Anterior cingulate cortex (tissue), 58 donors: ENCODE measurements around the gene PLA2G4E.

Source experiments
- DNase-seq, 58 donors: peaks; one replicate each; lab custom pipeline; 2025; lab: John Stamatoyannopoulos, UW

PLA2G4E gene

DNA sequence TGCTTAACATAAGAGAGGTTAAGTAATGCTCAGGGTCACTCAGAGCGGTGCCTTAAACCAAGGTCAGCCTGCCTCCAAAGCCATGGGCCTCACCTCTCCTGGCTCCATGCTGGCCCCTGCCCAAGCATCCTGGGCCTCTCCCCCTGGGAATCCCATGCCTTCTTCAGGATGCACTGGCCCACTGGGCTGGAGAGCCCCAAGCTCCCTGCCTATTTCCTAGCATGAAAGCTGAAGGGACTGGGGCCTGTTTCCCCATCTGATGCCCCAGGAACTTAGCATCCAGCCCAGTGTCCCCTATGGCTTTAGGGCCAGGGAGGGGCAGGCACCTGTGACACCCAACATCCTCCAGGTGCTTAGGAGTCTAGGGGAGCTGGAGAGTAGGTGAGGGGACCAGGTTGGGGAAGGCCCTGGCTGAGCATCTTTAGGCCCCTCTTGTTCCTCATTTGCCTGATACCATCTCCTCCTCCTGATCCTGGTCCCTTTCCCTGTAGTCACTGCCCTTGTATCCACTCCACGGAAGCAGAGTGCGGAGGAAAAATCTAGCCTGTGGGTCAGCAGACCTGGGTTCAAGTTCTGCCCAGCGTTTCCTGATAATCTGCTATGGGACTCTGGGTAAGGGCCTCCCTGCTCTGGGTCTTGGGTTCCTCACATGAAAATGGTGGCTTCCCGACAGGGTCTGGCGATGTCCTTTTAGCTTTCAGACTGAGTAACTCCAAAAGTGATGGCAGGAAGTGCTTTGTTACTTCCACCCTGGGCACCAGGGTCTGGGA lies 77.1 kb downstream of the PLA2G4E start:
- DNase-seq = no peak

- DNase-seq = no peak
Observed at GRCh38 chr15:41942886-41943285, 78.0 kb downstream of the PLA2G4E start.

GRCh38 chr15:41941644-41942415 lies 79.0 kb downstream of the PLA2G4E start:
- no peak for DNase-seq

DNA sequence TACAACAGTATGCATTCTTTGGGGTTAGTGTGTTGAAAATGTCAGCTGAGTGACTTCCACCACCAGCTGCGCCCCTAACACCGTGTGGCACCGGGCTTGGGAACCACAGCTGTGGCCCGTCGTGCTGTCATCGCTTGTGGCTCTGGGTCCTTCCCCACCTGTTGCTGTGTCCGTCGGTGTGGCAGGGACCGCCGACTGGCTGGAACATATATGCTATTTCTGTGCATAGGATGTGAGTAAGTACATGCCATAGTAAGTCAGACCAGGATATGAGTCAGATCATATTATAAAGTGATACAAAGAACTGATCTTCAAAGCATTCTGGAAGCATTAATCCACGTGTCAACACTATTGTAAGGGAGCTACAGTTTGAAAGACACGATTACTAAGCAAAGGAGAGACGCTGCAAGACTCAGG lies 80.4 kb downstream of the PLA2G4E start:
- no peak for DNase-seq

- no peak for DNase-seq
Observed at GRCh38 chr15:41939986-41940385, 80.9 kb downstream of the PLA2G4E start.

DNA sequence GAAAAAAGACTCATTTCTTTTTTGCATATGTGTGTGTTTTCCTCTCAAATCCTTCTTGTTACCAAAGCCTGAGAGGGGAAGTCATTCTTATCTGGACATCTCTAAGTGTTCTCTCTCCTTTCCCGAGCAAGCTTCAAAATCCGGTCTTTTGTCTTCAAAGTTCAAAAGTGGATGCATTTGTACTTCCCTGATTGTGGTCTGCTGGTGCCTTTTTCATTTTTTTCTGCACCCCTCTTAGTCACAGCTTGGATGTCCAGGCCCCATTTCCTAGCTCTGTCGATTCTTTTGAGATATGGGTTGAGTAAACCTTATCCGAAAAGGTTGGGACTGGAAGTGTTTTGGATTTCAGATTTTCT lies 83.3 kb downstream of the PLA2G4E start:
- DNase-seq = no peak

DNA sequence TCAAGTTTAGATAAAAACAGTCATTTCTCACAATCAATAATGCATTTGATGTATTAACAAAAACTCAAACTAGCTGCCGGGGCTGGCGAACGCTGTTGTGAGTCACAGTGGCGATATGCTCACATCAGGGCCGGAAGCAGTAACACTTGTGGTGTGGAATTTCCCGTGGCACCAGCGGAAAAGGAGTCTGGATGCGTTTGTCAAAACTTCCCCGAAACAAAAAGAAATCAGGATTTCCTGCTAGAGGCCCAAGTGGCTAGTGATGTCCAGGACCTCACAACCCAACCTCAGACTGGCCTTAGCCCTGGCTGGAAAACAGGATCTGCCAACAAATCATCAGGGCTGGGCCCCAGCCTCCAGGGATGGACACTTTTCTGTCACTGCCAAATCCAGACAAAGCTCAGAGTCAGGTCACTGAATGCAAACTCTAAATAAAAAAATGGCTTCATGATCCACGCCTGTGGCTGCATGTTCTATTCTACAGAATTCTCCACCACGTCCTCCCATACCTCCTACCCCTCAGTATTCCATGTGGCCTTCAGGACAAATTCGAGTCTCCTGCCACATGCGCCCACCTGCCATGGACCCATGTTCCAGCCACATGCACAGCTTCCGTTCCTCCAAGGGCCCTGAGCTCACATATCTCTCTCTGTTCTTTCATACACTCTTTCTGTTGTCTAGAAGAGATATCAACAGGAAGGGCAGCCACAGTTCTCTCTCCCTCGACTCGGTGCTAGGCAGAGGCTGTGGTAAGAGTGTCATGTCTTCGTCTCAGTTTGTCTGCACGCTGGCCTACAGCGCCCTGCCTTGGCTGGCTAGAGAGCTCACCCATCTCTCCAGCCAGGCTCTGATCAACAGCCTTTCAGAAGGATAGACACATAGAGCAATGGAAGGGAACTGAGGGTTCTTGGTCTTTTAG lies 83.9 kb downstream of the PLA2G4E start:
- DNase-seq = peak in 14 of 58 donors; percentile 6 to 48 (median 16)

DNA sequence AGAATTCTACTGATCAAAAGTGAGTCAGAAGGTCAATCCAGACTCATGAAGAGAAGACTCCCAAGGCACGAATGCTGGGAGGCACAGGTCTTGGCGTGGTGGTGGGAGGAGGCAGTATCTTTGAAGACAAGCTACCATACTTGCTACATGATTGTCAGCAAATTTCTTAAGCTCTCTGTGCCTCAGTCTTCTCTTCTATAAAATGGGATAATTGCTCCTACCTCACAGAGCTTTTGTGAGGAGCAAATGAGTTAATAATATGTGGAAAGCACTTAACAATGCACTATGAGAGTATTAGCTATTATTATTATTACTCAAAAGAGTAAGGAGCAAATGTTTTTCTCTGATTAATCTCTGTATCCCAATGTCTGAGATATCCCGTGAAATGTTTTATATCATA lies 84.7 kb downstream of the PLA2G4E start:
- no peak for DNase-seq

GRCh38 chr15:41935566-41936020 lies 85.2 kb downstream of the PLA2G4E start:
- no peak for DNase-seq

DNA sequence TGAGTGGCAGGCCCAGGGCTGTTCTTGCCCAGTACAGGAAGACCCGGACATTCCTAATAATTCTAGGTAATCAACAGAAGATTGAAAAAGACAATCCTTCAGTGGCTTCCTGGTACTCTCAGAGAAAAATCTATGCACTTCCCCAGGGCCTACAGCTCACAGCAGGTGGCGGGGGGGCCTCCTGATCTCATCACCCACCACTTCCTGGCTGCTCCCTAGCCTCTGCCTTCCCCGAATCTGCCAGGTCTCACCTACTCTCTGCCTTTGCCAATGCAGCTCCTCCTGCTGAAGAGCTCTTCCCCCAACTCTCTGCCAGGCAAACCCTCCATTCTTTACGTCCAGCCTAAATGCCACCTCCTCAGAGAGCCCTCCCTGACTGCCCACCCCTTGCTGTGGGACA lies 86.0 kb downstream of the PLA2G4E start:
- DNase-seq = no peak

DNA sequence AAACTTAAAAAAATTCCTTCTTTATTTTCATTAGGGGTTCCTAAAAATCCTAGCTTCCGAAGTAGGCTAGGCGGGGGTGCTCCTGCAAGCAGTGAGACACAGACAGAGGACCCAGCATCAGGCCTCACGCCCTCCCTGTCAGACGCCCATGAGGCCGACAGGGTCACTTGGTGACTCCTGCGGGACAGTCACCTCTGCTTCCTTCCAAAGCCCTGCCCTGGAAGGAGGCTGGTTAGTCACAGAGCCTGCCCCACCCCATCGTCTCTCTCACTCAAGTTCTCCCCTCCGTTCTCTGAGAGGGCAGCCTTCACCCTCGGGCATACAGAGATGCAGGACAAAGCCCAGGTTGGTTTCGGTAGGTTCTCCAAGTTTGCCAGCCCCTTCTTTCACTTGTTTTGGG lies 87.1 kb downstream of the PLA2G4E start:
- no peak for DNase-seq

- DNase-seq = no peak
Observed at GRCh38 chr15:41933326-41933725, 87.5 kb downstream of the PLA2G4E start.

DNA sequence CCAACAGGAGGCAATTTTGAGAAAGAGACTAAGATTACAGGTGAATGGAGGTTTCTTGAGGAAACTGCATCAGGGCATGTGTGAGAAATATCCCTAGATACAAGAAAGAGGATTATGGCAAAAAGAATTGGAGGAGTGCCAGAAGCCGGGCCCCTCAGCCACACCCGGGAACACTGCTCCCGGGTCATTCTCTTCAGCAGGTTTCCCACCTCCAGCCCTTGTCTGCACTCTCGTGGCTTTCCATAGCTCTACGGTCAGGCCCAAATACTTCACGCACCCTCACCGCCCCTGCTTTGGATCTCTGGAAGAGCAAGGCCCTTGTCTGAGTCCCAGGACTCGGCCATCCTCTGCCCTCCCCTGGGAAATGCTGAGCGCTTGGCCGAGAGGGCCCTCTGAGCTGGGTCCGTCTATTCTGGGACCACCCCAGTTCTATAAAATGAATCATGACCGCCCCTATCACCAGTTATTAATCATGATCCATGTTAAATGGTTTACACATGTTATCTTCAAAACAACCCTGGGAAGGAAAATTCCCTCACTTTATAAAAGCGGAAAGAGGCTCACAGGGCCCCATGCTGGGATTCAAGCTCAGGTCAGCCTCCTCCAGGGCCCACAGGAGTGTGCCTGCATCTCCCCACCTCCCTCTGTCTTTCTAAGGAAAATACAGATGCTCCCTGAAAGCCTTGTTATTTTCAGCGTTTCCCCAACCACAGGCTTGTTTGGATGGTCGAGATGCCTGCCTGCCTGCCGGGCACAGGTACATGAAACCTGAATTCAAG lies 88.1 kb downstream of the PLA2G4E start:
- DNase-seq = no peak

GRCh38 chr15:41932101-41932500 lies 88.7 kb downstream of the PLA2G4E start:
- no peak for DNase-seq
